Spinal cord (tissue), 10 donors: ENCODE results near the gene PRDM16. TPM values are rescaled to one million over a fixed set of nuclear protein-coding genes. Genes with fewer than 3 reads are reported as not detected.

Experiments
- DNase-seq, 6 donors: peaks; one replicate each; pipeline versions ENCODE4 v3.0.0 to v3.0.0-alpha.2; 2013 to 2015; ENCODE audit warnings: low spot score in 6 of 6, low read depth in 4 of 6
- H3K27ac ChIP-seq: one replicate; pipeline ENCODE4 v1.5.1; 2013; ENCODE audit warnings: low read depth, low read length, control low read depth
- H3K27me3 ChIP-seq: one replicate; pipeline ENCODE4 v1.6.1; 2013; ENCODE audit warnings: low read length; ENCODE audit not compliant: control insufficient read depth, insufficient read depth
- H3K36me3 ChIP-seq: one replicate; pipeline ENCODE4 v1.6.1; 2013; ENCODE audit warnings: low read length; ENCODE audit not compliant: control insufficient read depth, insufficient read depth
- H3K4me1 ChIP-seq: one replicate; pipeline ENCODE4 v1.6.1; 2013; ENCODE audit warnings: low read length; ENCODE audit not compliant: control insufficient read depth, insufficient read depth
- H3K4me3 ChIP-seq: one replicate; pipeline ENCODE4 v1.5.1; 2013; ENCODE audit warnings: low read depth, low read length, control low read depth
- H3K9me3 ChIP-seq: one replicate; pipeline ENCODE4 v1.6.1; 2013; ENCODE audit warnings: low read length; ENCODE audit not compliant: control insufficient read depth, insufficient read depth
- WGBS: methylation state at CpG from one replicate; pipeline ENCODE4 v1.1.5; 2013; ENCODE audit warnings: missing lambda C conversion rate; ENCODE audit not compliant: insufficient coverage; 5-methylcytosine and 5-hydroxymethylcytosine counted together
- polyA plus RNA-seq, 2 donors: library from polyadenylated mRNA; unstranded; fragments of 120-200 nt; gene quantifications; one replicate each; pipeline ENCODE4 v1.2.1, GENCODE V29; 2013; ENCODE audit not compliant: insufficient read length in 2 of 2
- total RNA-seq, 2 donors: library from RNA; depleted of rRNA in 1 of 2; stranded (reverse); fragments of 120-200 nt in 1 of 2; fragments of >200 nt in 1 of 2; gene quantifications; one replicate each; pipeline versions ENCODE4 v1.2.3 to v1.2.4, GENCODE V29; 2013 to 2014
- donor health status: healthy.

PRDM16 gene
- total and polyA plus RNA-seq, 4 donors = 6.1 to 8.3 (median 7.3) TPM

GRCh38 chr1:3485016-3485415 lies 416.0 kb downstream of the PRDM16 start:
- no peaks in the 10 kb centered on the region for H3K27me3 ChIP-seq
- H3K27ac ChIP-seq = no peak overlapping the region
- peaks cover 10% of the 10 kb centered on the region for H3K36me3 ChIP-seq
- peaks cover 2% of the 10 kb centered on the region for H3K9me3 ChIP-seq
- no peak overlapping the region for H3K4me3 ChIP-seq
- no peak for DNase-seq
- H3K4me1 ChIP-seq = no peaks in the 10 kb centered on the region
- 92% methylated on average over 14 of the region's 14 CpGs for WGBS

Other genes with a start within 250 kb of the PRDM16 start
- not detected for gene ACTRT2, start 47.7 kb upstream of the PRDM16 start, total RNA-seq
- gene ACTRT2, start 47.7 kb upstream of the PRDM16 start, polyA plus RNA-seq = not detected